Stimulated activated CD8-positive, alpha-beta memory T cell treated with anti-CD3 and anti-CD28 coated beads, Interleukin-12 subunit alpha, Interleukin-12 subunit beta, amount 100 ng/mL, for 1 hour (primary cell): ENCODE results near the gene LRIF1.
"Not testable (repeated sequence)": the region's sequence is repeated elsewhere in the genome, so short reads cannot be mapped to it uniquely, and the experiment has no call there.

Experiments used
- DNase-seq: peaks from one replicate; pipeline ENCODE4 v3.0.0-alpha.2; 2020; ENCODE audit warnings: low read depth

The LRIF1 gene

GRCh38 chr1:110951161-110951560, 12.6 kb downstream of the LRIF1 start:
- no peak for DNase-seq

- DNase-seq = no peak
Observed at GRCh38 chr1:110948038-110948810, 15.5 kb downstream of the LRIF1 start.

GRCh38 chr1:110945626-110946025, 18.1 kb downstream of the LRIF1 start:
- DNase-seq = no peak

GRCh38 chr1:110944806-110945205, 18.9 kb downstream of the LRIF1 start:
- DNase-seq = no peak

GRCh38 chr1:110936567-110936966, 27.2 kb downstream of the LRIF1 start:
- no peak for DNase-seq

- DNase-seq = not testable (repeated sequence)
Observed at GRCh38 chr1:110931097-110931496, 32.6 kb downstream of the LRIF1 start.

- DNase-seq = no peak
Observed at GRCh38 chr1:110928904-110929303, 34.8 kb downstream of the LRIF1 start.

- no peak for DNase-seq
Observed at GRCh38 chr1:110928191-110928590, 35.5 kb downstream of the LRIF1 start.

- DNase-seq = no peak
Observed at GRCh38 chr1:110927484-110928075, 36.1 kb downstream of the LRIF1 start.

GRCh38 chr1:110921953-110922352, 41.8 kb downstream of the LRIF1 start:
- DNase-seq = no peak

GRCh38 chr1:110918016-110918415, 45.7 kb downstream of the LRIF1 start:
- no peak for DNase-seq

GRCh38 chr1:110916669-110917306, 46.9 kb downstream of the LRIF1 start:
- no peak for DNase-seq

GRCh38 chr1:110916274-110916668, 47.5 kb downstream of the LRIF1 start:
- DNase-seq = no peak

GRCh38 chr1:110915804-110916203, 47.9 kb downstream of the LRIF1 start:
- no peak for DNase-seq

- no peak for DNase-seq
Observed at GRCh38 chr1:110914676-110915075, 49.0 kb downstream of the LRIF1 start.

GRCh38 chr1:110912784-110913183, 50.9 kb downstream of the LRIF1 start:
- no peak for DNase-seq

GRCh38 chr1:110903853-110904500, 59.7 kb downstream of the LRIF1 start:
- no peak for DNase-seq

- no peak for DNase-seq
Observed at GRCh38 chr1:110902820-110903463, 60.8 kb downstream of the LRIF1 start.

GRCh38 chr1:110899458-110899843, 64.3 kb downstream of the LRIF1 start:
- no peak for DNase-seq

GRCh38 chr1:110898734-110899457, 64.8 kb downstream of the LRIF1 start:
- no peak for DNase-seq

GRCh38 chr1:110897681-110898080, 66.0 kb downstream of the LRIF1 start:
- DNase-seq = no peak
